AG10803 (cell line): ENCODE results near the gene DCAF11.

Experiments
- DNase-seq: peaks from one replicate; pipeline ENCODE4 v3.0.0; 2010; ENCODE audit warnings: low read depth
- H3K4me3 ChIP-seq: 2 replicates; pipeline ENCODE4 v1.5.1; 2011; ENCODE audit warnings: mild to moderate bottlenecking, low read length, control low read depth
- TF ChIP-seq, protein P1 (sequence below): conservative IDR thresholded peaks from 2 replicates; pipeline ENCODE4 v1.5.1; 2011; ENCODE audit warnings: mild to moderate bottlenecking, low read length, control low read depth, inconsistent platforms

The DCAF11 gene

DNA sequence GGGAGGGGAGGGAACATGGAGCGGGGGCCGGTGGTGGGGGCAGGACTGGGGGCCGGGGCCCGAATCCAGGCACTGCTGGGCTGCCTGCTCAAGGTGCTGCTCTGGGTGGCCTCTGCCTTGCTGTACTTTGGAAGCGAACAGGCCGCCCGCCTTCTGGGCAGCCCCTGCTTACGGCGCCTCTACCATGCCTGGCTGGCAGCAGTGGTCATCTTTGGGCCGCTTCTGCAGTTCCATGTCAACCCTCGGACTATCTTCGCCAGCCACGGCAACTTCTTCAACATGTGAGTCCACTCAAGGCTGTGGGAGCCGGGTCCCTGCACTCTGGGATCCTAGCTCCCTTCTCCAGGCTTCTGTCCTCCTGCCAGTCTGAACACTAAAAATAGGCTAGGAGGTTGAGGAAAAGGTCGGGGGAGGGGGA lies 17.0 kb downstream of the DCAF11 start:
- H3K4me3 ChIP-seq, result no peak overlapping the region
- TF ChIP-seq, protein P1, sequence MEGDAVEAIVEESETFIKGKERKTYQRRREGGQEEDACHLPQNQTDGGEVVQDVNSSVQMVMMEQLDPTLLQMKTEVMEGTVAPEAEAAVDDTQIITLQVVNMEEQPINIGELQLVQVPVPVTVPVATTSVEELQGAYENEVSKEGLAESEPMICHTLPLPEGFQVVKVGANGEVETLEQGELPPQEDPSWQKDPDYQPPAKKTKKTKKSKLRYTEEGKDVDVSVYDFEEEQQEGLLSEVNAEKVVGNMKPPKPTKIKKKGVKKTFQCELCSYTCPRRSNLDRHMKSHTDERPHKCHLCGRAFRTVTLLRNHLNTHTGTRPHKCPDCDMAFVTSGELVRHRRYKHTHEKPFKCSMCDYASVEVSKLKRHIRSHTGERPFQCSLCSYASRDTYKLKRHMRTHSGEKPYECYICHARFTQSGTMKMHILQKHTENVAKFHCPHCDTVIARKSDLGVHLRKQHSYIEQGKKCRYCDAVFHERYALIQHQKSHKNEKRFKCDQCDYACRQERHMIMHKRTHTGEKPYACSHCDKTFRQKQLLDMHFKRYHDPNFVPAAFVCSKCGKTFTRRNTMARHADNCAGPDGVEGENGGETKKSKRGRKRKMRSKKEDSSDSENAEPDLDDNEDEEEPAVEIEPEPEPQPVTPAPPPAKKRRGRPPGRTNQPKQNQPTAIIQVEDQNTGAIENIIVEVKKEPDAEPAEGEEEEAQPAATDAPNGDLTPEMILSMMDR, result no peak
- DNase-seq, result no peak

DNA sequence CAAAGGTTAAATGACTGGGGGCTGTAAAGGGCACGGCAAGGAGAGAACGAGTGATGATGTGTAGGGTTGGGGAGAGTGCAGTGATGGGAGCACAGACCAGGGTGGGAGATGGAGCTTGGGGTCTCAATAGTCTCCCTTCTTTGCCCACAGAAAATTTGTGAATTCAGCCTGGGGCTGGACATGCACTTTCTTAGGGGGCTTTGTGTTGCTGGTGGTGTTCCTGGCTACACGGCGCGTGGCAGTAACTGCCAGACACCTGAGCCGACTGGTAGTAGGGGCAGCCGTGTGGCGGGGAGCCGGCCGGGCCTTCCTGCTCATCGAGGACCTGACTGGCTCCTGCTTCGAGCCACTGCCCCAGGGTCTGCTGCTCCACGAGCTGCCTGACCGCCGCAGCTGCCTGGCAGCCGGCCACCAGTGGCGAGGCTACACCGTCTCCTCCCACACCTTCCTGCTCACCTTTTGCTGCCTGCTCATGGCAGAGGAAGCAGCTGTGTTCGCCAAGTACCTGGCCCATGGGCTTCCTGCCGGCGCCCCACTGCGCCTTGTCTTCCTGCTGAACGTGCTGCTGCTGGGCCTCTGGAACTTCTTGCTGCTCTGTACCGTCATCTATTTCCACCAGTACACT lies 17.6 kb downstream of the DCAF11 start:
- H3K4me3 ChIP-seq, result no peak overlapping the region
- DNase-seq, result no peak
- TF ChIP-seq, protein P1, result no peak

DNA sequence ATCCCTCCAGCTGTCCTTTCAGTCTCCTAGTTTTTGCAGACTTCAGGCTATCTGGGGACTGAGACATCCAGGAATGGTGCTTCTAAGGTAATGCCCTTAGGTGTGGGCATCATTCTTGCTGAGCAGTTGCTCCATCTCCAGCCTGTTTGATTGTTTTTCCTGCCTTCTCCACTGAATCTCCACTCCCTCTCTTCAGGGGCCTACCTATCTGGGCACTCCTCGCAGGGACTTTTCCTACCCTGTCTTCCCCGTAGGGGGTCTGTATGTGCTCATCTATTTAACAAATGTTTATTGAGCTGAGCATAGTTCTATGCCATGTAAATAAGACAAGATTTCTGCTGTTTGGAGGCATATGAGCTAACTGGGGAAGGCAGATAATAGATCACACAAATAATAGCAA lies 18.4 kb downstream of the DCAF11 start:
- H3K4me3 ChIP-seq, result no peak overlapping the region
- TF ChIP-seq, protein P1, result no peak
- DNase-seq, result no peak

DNA sequence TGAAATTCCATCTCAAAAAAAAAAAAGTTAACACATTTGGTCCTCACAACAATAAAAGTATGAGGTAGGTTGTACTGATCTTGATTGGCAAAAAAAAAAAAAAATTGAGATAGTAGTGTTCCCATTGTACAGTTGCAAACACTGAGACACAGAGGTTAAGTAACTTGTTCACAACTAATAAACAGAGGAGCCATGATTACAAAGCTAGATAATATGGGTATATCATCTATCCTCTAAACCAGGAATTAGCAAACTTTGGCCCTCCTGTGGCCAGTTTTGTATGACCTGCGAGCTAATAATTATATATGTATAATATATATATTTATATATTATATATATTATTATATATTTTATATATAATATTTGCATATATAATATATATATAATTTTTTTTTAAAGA lies 19.2 kb downstream of the DCAF11 start:
- TF ChIP-seq, protein P1, result no peak
- no peak overlapping the region for H3K4me3 ChIP-seq
- DNase-seq, result no peak

DNA sequence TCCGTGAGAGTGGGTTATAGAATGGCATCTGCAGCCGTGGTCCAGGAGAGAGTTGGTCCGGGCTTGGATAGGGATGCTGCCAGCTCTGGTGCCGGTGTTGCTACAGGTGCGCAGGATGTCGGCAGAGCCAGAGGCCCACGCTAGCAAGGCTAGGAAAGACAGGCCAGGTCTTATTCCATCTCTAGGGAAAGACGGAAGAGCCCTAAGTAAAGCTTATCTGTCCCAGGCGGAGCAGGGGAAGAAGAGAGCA lies 20.9 kb downstream of the DCAF11 start:
- no peak for DNase-seq
- peak overlapping the region; percentile 79 for H3K4me3 ChIP-seq
- TF ChIP-seq, protein P1, result no peak

DNA sequence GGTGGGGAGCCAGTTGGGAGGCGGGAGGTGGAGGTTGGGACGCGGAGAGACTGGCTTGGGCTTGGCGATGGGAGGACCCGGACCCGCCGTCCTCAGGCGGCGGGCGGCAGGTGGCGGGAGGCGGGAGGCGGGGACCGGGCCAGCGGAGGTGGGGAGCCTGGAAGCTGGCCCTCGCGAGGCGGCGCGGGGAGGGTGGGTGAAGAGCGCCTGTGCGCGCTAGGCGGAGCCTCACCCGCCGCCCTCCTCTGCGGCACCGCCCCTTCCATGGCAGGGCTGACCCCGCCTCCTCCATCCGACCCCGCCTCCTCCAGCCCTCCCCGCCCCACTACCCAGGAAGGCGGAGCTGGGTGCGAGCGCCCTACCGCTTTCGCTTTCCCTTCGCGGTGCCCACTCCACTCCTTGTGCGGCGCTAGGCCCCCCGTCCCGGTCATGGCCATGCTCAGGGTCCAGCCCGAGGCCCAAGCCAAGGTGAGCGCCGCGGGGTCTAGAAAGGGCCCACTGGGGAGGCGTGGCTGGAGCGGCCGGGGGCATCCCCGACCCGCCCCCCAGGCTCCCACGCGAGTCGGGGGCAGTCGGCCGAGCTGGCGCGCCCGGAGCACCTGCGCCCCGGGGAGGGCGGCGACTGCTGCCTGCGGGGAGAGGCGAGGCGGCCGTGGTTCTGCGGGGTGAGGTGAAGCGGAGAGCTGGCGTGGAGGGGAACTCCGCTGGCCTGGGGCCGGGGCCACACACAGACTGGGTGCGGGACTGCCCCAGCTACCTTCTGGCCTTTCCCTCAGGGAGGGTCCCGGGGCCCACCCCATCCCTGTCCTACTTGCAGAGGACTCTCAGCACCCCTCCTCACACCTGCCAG lies 21.5 kb downstream of the DCAF11 start, which contains the start of gene PSME1:
TSS of gene PSME1 (plus strand) at position 361 of the 850 bp plus-strand sequence. CDS start at position 430, 69 bp downstream.
- H3K4me3 ChIP-seq, result peak within 1 kb of the TSS; percentile 79
- peak; percentile 80 for DNase-seq
- TF ChIP-seq, protein P1, result no peak
